Measurements from ENCODE around the gene SAMD13. TPM values are rescaled to one million over a fixed set of nuclear protein-coding genes. Genes with fewer than 3 reads are reported as not detected.

The SAMD13 gene
- total RNA-seq, 6 donors from 2014 or later, result 0.71 to 1.9 (median 0.90) TPM; not detected in 2

DNA sequence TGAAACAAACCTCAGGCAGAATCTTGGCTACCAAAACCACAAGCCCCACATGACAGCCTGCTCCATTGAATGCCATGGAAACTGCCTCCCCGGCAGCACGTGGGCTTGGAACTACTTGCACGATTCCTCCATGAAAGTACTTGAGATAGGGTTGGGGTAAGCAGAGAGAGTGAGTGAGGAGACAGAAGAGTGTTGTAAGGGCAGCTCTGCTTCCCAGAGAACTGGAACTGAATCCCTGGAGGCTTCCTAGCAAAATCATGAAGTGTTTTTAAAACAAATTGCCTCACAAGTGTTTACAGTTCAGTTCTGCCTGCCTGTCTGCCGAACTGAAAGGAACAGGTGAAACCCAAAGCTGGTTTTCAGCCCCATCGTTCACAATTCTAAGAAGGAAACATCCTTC is 61.5 kb downstream of the SAMD13 start:
- Histone ChIP-seq H3K9me3 (no peaks in the 10 kb centered on the region), H3K27me3 (no peaks in the 10 kb centered on the region), H3K4me1 (peaks cover 4 to 9% (median 7%) of the 10 kb centered on the region in 4 donors), H3K4me3 (no peak overlapping the region), H3K36me3 (no peaks in the 10 kb centered on the region), H3K27ac (no peak overlapping the region)
- ATAC-seq (ENCODE audit: low FRiP score in 2 of 2), result no peak
- WGBS, 2 donors, result 34% methylated on average over 5 of the region's 5 CpGs
- DNase-seq, result no peak
- no peak for TF ChIP-seq POLR2A (IDR thresholded peaks at IDR 0.05)
- TF ChIP-seq POLR2AphosphoS5 (IDR thresholded peaks at IDR 0.05), result no peak
- TF ChIP-seq CTCF (IDR thresholded peaks at IDR 0.05), result no peak
- TF ChIP-seq EP300 (IDR thresholded peaks at IDR 0.05), result no peak

- Histone ChIP-seq H3K36me3 (no peaks in the 10 kb centered on the region), H3K4me3 (no peak overlapping the region), H3K27ac (no peak overlapping the region), H3K27me3 (no peaks in the 10 kb centered on the region), H3K4me1 (peaks cover 4 to 9% (median 7%) of the 10 kb centered on the region in 4 donors), H3K9me3 (no peaks in the 10 kb centered on the region)
- DNase-seq, result no peak
- ATAC-seq (ENCODE audit: low FRiP score in 2 of 2), result no peak
- 85% methylated on average over 5 of the region's 5 CpGs for WGBS, 2 donors
- TF ChIP-seq CTCF (IDR thresholded peaks at IDR 0.05) (no peak), POLR2A (IDR thresholded peaks at IDR 0.05) (no peak), EP300 (IDR thresholded peaks at IDR 0.05) (no peak), POLR2AphosphoS5 (IDR thresholded peaks at IDR 0.05) (no peak)
These were observed 62.1 kb downstream of the SAMD13 start for GRCh38 chr1:84363622-84364021.

- WGBS, 2 donors, result 15 to 50% methylated on average over 2 to 3 of the region's 3 CpGs
- ATAC-seq (ENCODE audit: low FRiP score in 2 of 2), result peak; percentile 50 to 89
- DNase-seq, result peak in 1 of 2 donors; percentile 25
- Histone ChIP-seq H3K9me3 (no peaks in the 10 kb centered on the region), H3K4me1 (peaks cover 4 to 9% (median 7%) of the 10 kb centered on the region in 4 donors), H3K4me3 (no peak overlapping the region), H3K36me3 (no peaks in the 10 kb centered on the region), H3K27ac (no peak overlapping the region), H3K27me3 (no peaks in the 10 kb centered on the region)
- peak in 1 of 2 donors; percentile 39 for TF ChIP-seq POLR2AphosphoS5 (IDR thresholded peaks at IDR 0.05)
- no peak for TF ChIP-seq EP300 (IDR thresholded peaks at IDR 0.05)
- no peak for TF ChIP-seq CTCF (IDR thresholded peaks at IDR 0.05)
- TF ChIP-seq POLR2A (IDR thresholded peaks at IDR 0.05), result no peak
These were observed 64.0 kb downstream of the SAMD13 start for GRCh38 chr1:84365225-84366221.

GRCh38 chr1:84366786-84367185 is 65.3 kb downstream of the SAMD13 start:
- ATAC-seq (ENCODE audit: low FRiP score in 2 of 2) (peak in 1 of 2 donors; percentile 64), DNase-seq (no peak)
- no peaks in the 10 kb centered on the region for H3K27me3 ChIP-seq
- no peak overlapping the region for H3K4me3 ChIP-seq
- no peak overlapping the region for H3K27ac ChIP-seq
- peaks cover 4 to 14% (median 7%) of the 10 kb centered on the region in 4 donors for H3K4me1 ChIP-seq
- 89 to 90% methylated on average over 2 of the region's 2 CpGs for WGBS, 2 donors
- TF ChIP-seq POLR2A (IDR thresholded peaks at IDR 0.05) (no peak), EP300 (IDR thresholded peaks at IDR 0.05) (no peak), POLR2AphosphoS5 (IDR thresholded peaks at IDR 0.05) (no peak), CTCF (IDR thresholded peaks at IDR 0.05) (no peak)
- H3K9me3 ChIP-seq, result no peaks in the 10 kb centered on the region
- H3K36me3 ChIP-seq, result no peaks in the 10 kb centered on the region

Measured in upper lobe of left lung (tissue), 6 donors.